ENCODE measurements around the gene RAN.
"Not testable (repeated sequence)": the region's sequence is repeated elsewhere in the genome, so short reads cannot be mapped to it uniquely, and the experiment has no call there.

RAN gene

DNA sequence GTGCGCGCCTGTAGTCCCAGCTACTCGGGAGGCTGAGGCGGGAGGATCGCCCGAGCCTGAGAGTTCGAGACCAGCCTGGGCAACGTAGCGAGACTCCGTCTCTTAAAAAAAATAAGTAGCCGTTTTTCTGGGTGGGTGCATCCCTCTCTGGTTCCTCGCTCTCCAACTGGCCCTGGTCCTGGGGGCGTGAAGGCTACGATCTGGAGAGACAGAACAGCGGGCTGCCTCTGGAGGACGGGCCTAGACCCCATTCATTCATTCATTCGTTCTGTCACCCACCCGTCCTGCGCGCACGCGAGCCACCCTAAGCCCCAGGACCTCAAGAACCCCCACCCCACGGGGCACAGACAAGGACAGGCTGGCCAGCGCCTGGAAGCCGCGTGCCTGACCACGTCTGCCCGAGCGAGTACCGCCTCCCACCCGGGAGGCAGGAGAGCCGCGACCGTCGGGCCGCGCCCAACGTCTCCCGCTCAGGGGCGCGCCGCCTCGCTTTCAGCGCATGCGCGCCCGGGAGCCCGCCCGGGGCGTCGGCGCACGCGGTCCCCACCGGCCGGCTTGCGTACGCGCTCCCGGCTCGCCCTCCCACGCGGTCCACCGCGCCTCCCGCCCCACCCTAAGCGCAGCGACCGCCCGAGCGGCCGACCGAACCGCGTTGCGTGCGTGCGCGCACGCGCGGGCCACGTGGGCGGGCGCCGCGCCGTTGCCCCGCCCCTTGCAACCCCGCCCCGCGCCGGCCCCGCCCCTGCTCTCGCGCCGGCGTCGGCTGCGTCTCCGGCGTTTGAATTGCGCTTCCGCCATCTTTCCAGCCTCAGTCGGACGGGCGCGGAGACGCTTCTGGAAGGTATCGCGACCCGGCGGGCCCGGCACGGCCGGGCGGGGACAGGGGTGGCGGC, at the start of gene RAN:
RAN (plus strand) TSS at position 781 of the 893 bp plus-strand sequence. CDS start 528 bp downstream, outside the sequence.
- peak; percentile 86 for DNase-seq (ENCODE audit: low read depth, low spot score)

DNA sequence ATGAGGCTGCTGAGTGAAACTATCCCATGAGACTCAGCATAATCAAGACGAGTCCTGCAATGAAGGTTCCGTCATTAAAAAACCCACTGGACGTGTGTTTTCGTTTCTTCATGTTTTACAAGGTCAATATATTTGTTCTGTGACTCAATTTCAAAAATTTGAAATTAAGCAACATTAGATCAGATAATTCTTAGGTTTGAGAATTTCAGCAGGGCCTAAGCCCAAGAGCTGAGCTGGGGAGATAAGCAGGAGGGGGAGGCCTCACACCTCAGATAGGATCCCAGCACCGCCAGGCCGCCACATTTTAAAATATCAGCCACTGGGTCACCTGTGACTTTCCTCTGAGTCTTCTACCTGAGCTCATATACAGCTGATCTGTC, 46.1 kb upstream of the RAN start:
- no peak for DNase-seq (ENCODE audit: low read depth, low spot score)

DNA sequence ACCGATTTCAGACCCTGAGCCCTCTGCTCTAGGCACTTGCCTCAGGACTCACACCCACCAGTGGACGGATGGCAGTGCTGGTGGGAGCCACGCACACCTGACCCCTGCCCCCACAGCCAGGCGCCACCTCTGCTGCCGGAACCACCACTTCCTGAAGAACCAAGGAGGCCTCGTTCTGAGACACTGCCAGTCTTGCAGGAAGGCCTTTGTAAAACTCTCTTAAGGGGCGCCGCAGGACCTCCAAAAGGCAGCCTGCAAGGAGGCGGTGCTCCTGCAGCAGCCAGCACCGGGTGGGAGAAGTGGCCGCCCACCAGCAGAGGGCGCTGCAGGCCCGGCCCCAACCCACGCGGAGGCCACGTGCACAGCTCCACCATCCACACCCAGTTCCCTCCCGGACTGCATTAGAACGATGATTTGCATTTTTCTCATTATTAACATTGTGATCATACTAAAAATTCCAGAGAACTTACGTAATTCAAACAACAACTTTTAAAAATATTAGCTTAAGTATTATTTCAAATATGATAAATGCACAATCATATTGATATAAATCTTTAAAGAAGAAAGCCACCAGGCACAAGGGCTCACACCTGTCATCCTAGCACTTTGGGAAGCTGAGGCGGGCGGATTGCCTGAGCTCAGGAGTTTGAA, 45.6 kb upstream of the RAN start:
- DNase-seq (ENCODE audit: low read depth, low spot score) = peak; percentile 63

DNA sequence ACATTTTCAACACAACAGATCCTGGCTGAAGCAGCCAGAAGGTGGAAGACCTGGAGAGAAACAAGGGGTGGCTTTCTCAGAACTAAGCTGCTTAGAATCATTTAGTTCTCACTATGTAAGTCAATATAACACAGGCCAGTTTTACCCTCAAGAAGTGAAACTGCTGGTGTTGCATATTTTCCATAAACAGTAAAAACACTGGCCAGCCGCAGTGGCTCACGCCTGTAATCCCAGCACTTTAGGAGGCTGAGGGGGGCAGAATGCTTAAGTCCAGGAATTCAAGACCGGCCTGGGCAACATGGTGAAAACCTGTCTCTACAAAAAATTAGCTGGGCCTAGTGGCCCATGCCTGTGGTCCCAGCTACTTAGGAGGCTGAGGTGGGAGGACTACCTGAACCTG, 44.4 kb upstream of the RAN start:
- DNase-seq (ENCODE audit: low read depth, low spot score) = no peak

DNA sequence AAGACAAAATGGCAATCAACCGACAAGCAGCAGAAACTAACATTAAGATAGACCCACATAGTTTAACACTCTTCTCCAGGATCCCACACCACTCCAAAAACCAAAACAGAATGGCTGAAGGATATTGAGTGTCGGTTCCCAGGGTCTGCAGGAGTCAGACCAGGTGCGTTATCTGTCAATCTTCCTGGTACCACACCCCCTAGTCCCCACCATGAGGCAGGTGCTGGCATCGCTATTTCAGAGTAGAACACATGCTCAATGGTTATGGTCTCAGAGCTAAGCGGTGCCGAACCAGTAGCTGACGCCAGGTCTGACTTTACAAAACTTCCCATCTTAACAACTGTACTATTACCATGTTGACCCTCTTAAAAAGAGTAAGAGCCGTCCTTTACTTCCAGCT, 43.0 kb upstream of the RAN start:
- DNase-seq (ENCODE audit: low read depth, low spot score) = no peak

DNA sequence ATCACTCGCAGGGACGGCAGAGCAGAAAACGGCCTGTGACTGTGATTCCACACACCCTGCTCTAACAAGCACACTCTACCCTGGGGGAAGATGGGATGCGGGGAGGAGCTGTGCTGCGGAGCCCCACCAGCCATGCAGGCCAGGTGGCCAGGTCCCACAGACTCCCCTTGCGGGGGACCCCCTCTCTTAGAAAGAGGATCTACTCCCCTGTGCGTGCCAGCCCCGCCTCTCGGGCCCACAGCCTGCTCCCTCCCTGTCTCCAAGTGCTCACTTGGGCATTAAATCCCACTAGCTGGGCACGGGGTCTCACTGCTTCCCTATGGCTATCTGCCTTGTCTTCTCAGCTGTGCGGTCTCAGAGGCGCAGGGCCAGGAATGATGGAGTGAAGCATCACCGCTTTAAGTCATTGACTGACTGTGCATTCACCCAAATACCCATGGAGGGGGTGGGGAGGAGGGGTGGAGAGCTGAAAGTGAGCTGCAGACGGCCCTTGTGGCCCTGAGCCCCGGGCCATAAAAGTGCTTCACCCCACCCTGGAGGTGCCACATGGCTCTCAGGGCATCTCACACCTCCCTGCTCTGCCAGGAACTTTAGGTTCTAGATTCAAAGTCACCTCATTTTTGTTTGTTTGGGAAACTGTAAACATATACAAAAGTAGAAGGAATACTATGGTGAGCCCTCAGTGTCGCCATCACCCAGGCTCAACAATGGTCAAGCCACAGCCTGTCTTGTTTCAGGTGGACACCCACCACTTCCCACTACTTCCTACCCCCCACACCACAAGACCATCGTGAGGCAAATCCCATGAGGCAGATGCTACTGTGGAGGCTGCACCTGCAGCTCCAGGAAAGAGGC, 42.2 kb upstream of the RAN start:
- no peak for DNase-seq (ENCODE audit: low read depth, low spot score)

DNA sequence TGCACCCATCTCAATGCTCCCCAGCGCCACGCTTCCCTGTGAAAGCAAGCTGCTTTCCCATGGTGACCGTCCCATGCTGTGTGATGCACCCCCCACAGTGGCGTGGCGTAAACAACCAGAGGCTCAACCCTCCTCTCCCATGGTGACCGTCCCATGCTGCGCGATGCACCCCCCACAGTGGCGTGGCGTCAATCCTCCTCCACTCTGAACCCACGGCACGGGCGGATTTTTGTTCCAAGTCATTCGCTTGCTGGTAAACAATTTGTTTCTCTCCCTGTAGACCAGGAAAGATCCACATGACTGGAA, 41.7 kb upstream of the RAN start:
- DNase-seq (ENCODE audit: low read depth, low spot score) = no peak

DNA sequence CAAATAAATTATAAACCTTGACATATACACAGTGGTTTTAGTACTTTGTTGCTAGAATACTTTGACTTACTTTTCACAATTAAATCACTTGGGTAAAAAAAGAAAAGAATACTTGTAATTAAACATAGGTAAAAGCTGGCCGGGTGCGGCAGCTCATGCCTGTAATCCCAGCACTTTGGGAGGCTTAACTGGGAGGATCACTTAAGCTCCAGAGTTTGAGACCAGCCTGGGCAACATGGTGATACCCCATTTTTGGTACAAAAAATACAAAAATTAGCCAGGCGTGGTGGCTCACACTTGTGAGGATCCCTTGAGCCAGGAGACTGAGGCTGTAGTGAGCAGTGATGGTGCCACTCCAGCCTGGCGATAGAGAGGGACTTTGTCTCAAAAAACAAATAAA, 40.6 kb upstream of the RAN start:
- DNase-seq (ENCODE audit: low read depth, low spot score) = no peak

DNA sequence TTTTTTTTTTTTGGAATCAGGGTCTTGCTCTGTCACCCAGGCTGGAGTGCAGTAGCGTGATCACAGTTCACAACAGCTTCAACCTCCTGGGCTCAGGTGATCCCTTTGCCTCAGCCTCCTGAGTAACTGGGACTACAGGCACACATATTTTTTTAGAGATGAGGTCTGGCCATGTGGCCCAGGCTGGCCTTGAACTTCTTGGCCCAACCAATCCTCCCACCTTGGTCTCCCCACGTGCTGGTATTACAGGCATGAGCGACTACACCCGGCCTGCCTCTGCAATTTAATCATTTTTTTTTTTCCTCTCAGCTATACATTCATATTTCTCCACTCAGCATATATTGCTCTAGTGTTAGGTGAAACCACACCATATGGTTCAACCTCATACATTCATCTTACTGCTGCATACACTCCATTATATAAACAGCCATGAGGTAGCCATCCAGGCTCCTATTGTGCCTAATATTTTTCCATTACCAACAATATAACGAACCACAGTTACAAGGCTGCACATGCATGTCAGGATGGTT, 39.9 kb upstream of the RAN start:
- DNase-seq (ENCODE audit: low read depth, low spot score) = no peak

DNA sequence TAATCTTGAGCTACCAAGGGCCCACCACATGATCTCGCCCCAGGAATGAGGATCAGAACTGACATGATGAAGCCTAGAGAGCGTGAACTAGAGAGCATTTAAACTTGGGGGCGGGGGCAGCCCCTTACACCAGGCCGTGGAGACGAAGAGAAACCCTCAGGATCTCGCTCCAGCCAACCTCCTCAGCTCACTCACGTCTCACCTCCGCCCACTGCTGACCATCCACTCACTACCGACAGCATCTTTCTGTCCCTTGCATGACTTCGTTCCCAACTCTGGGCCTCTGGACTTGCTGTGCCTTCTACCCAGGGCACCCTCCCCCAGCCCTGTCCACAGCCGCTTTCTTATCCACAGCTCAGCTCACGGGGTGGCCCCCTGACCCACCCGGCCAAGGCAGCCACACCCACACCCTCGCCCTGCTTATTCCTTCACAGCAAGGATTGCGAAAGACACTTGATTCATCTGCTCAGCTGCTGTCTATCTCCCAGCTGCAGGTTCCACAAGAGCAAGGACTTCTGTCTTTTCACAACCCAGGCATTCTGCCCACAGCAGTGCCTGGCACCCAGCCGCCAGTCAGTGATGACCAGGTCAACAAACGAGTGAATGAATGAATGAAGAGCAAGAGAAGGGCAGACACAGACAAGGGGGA, 39.2 kb upstream of the RAN start:
- DNase-seq (ENCODE audit: low read depth, low spot score) = no peak

DNA sequence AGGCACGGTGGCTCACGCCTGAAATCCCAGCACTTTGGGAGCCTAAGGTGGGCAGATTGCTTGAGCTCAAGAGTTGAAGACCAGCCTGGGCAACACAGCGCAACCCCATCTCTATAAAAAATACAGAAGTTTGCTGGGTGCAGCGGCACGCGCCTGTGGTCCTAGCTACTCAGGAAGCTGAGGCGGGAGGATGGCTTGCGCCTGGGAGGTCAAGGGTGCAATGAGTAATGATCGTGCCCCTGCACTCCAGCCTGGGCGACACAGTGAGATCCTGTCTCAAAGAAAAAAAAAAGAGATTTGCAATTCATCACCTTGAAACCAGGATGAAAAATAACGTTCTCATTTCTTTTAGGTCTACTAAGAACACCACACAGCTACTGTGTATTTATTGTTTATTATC, 36.9 kb upstream of the RAN start:
- DNase-seq (ENCODE audit: low read depth, low spot score) = no peak

DNA sequence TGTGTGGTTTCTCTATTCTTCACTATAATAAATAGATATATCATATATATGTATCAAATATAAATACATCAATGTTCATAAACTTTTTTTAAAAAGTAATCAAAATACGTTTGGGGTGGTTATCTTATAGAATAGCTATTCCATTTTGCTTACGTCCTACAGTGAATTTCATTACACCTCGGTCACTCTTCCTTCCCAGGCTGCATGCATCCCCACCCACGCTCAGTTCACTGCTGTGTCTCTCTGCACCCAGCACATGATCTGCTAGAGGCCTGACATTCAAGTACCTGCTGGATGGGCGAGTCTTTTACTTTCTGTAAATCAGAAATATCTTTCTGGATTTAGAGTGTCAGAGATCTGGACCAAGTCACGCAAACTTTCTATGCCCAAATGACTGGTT, 36.4 kb upstream of the RAN start:
- no peak for DNase-seq (ENCODE audit: low read depth, low spot score)

DNA sequence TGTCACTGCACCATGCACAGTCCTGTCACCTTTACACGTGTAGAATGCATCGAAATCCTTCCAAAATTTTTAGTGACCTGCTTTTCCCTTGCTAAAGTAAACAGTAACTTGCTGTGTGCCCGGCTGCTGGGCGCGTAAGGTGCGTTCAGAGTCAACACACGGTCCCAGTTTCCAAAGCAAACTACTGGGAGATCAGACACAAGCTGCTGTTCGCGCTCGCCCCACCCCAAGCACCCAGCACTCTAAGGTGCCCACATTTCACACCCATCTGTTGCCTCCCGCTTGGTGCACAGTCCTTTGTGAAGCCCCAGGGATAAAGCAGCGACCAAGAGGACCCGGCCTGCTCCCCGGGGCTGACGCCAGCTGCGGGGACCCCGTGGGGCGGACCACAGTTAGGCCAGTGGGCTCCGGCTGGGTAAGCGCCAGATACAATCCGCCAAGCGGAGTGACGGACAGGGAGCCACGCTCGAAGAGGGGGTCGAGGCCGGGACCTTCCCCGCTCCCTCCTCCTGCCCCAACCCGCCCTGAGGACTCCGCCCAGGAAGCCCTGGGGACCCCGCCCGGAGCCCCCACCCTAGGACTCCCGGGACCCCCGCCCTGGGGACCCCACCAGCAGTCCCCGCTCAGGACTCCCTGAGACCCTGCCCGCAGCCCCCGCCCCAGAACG, 33.4 kb upstream of the RAN start:
- no peak for DNase-seq (ENCODE audit: low read depth, low spot score)

DNA sequence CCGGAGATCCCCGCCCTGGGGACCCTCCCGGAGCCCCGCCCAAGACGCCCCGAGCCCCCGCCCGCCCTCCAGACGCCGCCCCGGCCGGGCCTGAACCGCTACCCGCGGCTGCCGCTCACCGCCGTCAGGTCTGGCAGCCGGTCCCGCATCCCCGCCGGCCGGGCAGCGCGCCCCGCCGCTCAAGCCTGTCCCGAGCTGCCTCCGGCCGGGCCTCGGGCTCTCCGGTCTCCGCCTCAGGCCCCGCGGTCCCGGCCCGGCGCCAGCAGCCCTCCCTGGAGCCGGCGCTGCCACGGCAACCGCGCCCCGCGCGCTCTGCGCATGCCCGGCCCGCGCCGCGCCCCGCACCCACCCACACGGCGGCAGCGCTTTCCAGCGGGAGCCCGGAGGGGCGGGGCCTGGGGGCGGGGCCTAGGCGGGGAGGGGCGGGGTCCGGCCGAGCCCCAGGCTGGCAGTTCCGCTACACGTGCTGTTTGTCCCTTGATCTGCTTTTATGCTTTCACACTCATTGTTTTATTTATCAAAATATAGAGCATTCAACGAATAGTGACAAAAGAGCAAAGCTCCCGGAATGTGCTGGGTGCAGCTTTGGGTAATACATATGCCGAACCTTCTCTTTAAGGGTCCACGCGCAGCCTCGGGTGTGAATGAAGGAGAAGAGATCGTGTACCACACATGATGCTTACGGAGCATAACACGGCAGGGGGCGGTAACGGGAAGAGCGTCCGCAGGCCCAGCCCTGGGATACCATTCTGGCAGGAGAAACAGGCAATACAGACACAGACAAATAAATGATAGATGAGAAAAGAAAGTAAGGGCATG, 32.7 kb upstream of the RAN start, which contains the start of gene STX2:
STX2 (minus strand) TSS at position 300 of the 819 bp plus-strand sequence; CDS start at position 149, 151 bp downstream.
- DNase-seq (ENCODE audit: low read depth, low spot score) = peak; percentile 77

DNA sequence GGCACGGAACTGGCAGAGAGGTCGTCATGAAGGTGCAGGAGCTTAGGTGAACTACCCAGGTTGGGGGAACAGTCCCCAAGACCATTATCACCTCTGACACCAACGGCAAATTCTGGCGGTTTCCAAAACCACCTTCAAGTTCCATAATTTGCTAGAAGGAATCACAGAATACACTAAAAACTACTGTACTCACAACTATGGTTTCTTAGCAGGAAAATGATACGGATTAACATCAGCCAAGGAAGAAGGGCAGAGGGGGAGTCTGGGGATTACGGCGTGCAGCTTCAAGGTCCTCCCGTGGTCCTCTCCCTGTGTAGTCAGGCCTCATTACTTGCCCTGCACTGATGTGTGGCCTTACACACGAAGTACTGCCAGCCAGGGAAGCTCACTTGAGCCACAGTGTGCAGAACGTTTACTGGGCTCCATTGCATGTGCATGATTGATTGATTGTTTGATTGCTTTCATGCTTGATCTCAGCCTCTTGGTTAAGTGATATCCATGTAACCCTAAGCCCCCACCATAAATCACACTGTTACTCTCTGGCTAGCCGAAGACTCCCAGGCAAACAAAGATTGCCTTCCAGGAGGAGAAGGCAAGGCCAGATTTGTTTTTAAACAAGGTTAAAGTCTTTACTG, 32.0 kb upstream of the RAN start:
- DNase-seq (ENCODE audit: low read depth, low spot score) = no peak

DNA sequence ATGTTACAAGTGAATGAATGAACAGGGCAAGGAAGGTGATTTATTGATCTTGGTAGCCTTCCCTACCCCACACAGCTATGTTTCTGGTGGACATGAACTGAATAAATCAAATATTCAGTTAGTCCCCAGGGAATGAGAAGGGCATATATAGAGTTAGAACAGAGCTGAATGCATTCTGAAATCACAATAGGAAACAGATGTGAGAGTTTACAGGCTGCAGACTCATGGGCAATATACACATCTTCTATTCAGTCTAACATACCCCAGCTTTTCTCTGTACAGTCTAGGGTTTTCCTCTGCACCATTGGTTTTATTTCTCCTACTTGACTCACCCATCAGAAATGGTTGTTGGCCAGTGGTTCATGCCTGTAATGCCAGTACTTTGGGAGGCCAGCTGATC, 25.5 kb upstream of the RAN start:
- DNase-seq (ENCODE audit: low read depth, low spot score) = no peak

DNA sequence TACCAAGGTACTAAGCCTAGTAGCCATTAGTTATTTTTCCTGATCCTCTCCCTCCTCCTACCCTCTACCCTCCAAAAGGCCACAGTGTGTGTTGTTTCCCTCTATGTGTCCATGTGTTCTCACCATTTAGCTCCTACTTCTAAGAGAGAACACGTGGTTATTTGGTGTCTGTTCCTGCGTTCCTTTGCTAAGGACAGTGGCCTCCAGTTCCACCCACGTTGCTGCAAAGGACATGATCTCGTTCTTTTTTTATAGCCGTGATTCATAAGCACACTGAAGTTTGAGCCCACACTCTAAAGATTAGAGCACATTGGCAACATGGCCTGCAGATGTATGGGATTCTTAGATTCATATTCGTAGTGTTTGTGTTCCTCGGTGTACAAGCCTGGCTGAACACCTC, 24.8 kb upstream of the RAN start:
- DNase-seq (ENCODE audit: low read depth, low spot score) = no peak

DNA sequence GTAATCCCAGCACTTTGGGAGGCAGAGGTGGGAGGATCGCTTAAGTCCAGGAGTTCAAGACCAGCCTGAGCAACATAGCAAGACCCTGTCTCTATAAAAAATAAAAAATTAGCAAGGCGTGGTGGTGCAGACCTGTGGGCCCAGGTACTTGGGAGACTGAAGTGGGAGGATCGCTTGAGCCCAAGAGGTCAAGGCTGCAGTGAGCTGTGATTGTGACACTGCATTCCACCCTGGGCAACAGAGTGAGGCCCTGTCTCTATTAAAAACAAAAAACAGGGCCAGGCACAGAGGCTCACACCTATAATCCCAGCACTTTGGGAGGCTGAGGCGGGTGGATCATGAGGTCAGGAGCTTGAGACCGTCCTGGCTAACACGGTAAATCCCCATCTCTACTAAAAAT, 23.8 kb upstream of the RAN start:
- DNase-seq (ENCODE audit: low read depth, low spot score) = not testable (repeated sequence)

DNA sequence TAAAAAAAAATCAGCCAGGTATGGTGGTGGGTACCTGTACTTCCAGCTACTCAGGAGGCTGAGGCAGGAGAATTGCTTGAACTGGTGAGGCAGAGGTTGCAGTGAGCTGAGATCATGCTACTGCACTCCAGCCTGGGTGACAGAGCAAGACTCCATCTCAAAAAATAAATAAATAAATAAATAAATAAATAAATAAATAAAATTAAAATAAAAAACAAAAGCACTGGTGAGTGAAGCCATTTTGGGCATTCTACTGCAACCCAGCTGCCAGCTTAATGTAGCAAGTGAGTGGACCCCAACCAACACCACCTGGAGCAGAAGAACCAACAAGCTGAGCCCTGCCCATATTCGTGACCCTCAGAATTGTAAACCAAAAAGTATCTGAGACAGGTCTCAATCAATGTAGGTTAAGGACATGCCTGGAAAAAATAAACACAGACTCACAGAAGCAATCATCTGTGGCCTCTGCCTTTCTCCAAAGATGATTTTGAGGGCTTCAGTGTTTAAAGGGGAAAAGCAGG, 23.0 kb upstream of the RAN start:
- DNase-seq (ENCODE audit: low read depth, low spot score) = not testable (repeated sequence)

All from activated naive CD8-positive, alpha-beta T cell treated with anti-CD3 and anti-CD28 coated beads, Interleukin-2, amount 50 U/mL, for 16 hours (primary cell).